ENCODE results near the gene KCNK7. TPM values are rescaled to one million over a fixed set of nuclear protein-coding genes. Genes with fewer than 3 reads are reported as not detected.
A peak's percentile ranks its signal among the peaks of the same experiment; 100 is the strongest.

KCNK7 gene
- total and polyA plus RNA-seq, 12 donors, result 0.22 to 1.5 (median 0.36) TPM; not detected in 2

DNA sequence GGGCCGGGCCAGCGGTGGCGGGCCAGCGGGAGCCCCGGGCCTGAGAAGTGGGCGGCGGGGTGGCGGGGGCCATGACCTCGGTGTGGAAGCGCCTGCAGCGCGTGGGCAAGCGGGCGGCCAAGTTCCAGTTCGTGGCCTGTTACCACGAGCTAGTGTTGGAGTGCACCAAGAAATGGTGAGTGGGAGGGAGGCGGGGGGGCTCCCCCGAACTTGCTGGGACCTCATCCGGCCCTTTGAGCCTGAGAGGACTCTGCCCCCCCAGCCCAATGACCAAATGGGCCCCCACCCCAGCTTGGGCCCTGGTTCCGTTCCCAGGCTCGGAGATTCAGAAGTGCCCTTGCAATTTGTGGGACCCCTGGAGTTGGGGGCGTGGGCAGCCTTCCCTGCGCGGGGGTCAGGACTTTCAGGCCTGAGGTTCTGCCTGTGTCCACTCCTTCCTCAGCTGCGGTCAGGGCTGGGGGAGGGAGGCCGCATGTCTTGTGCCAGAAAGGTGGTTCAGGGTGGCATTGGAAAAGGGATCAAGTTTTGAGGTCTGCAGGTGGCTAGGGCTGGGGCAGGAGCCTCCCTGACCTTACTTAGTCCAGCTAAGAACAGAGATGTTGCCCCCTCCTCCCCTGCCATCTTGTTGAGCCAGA is 19.3 kb downstream of the KCNK7 start:
- no peak for ATAC-seq
- TF ChIP-seq, protein P1, sequence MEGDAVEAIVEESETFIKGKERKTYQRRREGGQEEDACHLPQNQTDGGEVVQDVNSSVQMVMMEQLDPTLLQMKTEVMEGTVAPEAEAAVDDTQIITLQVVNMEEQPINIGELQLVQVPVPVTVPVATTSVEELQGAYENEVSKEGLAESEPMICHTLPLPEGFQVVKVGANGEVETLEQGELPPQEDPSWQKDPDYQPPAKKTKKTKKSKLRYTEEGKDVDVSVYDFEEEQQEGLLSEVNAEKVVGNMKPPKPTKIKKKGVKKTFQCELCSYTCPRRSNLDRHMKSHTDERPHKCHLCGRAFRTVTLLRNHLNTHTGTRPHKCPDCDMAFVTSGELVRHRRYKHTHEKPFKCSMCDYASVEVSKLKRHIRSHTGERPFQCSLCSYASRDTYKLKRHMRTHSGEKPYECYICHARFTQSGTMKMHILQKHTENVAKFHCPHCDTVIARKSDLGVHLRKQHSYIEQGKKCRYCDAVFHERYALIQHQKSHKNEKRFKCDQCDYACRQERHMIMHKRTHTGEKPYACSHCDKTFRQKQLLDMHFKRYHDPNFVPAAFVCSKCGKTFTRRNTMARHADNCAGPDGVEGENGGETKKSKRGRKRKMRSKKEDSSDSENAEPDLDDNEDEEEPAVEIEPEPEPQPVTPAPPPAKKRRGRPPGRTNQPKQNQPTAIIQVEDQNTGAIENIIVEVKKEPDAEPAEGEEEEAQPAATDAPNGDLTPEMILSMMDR (IDR thresholded peaks at IDR 0.05), result no peak
- Histone ChIP-seq H3K4me3 (peak overlapping the region; percentile 75 to 98 (median 84)), H3K27me3 (no peaks in the 10 kb centered on the region), H3K36me3 (peaks cover 0 to 30% (median 18%) of the 10 kb centered on the region in 9 donors), H3K27ac (peak overlapping the region; percentile 89 to 100 (median 96)), H3K4me1 (peaks cover 31 to 63% (median 55%) of the 10 kb centered on the region in 9 donors), H3K9me3 (no peaks in the 10 kb centered on the region)
- peak in 1 of 2 donors; percentile 44 for DNase-seq
- intact Hi-C loops (cut with DNase I), result loop anchor here in 1 of 10 donors (5.0 kb wide), 1 partner anchor 81 kb away; no protein-coding TSS in a partner anchor
- 15 to 24% methylated on average over 25 to 26 of the region's 26 CpGs for WGBS, 2 donors

DNA sequence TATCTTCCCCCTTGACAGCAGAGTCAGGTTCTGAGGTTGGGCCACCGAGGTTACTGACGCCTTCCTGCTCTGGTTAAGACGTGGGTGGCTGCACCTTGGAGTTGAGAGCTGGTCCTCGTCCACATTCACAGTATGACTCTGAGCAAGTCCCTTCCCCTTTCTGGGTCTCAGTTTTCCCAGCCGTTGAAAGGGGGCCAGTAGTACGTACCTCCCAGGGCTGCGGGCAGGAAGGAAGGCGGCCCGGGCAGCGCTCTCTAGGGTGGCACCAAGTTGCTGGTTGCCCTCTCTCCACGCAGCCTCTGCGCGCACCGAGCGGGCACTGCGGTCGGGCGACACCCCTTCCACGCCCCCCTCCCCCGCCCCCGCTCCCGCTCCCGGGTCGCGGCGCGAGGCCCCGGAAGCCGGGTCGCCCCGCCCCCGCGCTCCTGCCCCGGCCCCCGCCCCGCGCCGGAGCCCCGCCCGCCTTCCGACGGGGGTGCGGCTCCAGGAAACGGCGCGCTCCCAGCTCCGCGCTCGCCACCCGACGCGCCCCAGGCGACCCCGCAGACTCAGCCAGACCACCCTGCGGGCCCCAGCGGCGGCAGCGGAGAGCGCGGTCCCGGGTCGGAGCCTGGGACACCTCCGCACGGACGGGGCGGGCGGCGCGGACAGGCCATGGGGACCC is 19.9 kb downstream of the KCNK7 start, which contains the start of gene EHBP1L1:
Gene EHBP1L1, plus strand, starts transcription at position 486 of the 664 bp plus-strand sequence. CDS start 250 bp downstream, outside the sequence.
- intact Hi-C loops (cut with DNase I), result loop anchor here in 4 of 10 donors (2.0 to 5.0 kb wide), 2 partner anchors 39 to 82 kb away; partner anchors contain the start of genes MAP3K11 (in 3 of the 4) and PCNX3 (in 3 of the 4)
- Histone ChIP-seq H3K27ac (peak within 1 kb of the TSS; percentile 89 to 100 (median 96)), H3K9me3 (no peaks in the 10 kb centered on the region), H3K4me3 (peak within 1 kb of the TSS; percentile 75 to 98 (median 84)), H3K4me1 (peaks cover 37 to 70% (median 61%) of the 10 kb centered on the region in 9 donors), H3K36me3 (peaks cover 0 to 24% (median 14%) of the 10 kb centered on the region in 9 donors), H3K27me3 (no peaks in the 10 kb centered on the region)
- TF ChIP-seq, protein P1 (IDR thresholded peaks at IDR 0.05), result no peak
- ATAC-seq (peak in 7 of 8 donors; percentile 0 to 35 (median 11)), DNase-seq (peak; percentile 73 to 83)
- WGBS, 2 donors, result 1 to 2% methylated on average over 47 to 69 of the region's 69 CpGs

- no peaks in the 10 kb centered on the region for H3K9me3 ChIP-seq
- peaks cover 37 to 72% (median 64%) of the 10 kb centered on the region in 9 donors for H3K4me1 ChIP-seq
- intact Hi-C loops (cut with DNase I), result loop anchor here in 7 of 10 donors (2.0 to 5.0 kb wide), 6 partner anchors 32 to 342 kb away; partner anchors contain the start of genes MAP3K11 (in 5 of the 7), PCNX3 (in 3 of the 7), C11orf68 (in 1 of the 7) and DRAP1 (in 1 of the 7)
- peaks cover 0 to 16% (median 7%) of the 10 kb centered on the region in 9 donors for H3K36me3 ChIP-seq
- TF ChIP-seq, protein P1 (IDR thresholded peaks at IDR 0.05), result no peak
- peak overlapping the region; percentile 89 to 100 (median 96) for H3K27ac ChIP-seq
- no peak for DNase-seq
- H3K27me3 ChIP-seq, result no peaks in the 10 kb centered on the region
- peak overlapping the region; percentile 20 to 98 (median 84) for H3K4me3 ChIP-seq
- WGBS, 2 donors, result 28 to 30% methylated on average over 28 of the region's 28 CpGs
- ATAC-seq, result no peak
Observed at GRCh38 chr11:65574811-65575567, 20.6 kb downstream of the KCNK7 start.
